ENCODE data around the gene YWHAQ.

GRCh38 chr2:9555297-9556120 is 75.3 kb downstream of the YWHAQ start, which contains the start of gene ADAM17:
- peak; percentile 87 for TF ChIP-seq POLR2AphosphoS5 (IDR thresholded peaks at IDR 0.05; ENCODE audit: low read depth, low read length)
- peak; percentile 89 for TF ChIP-seq POLR2A (IDR thresholded peaks at IDR 0.05; ENCODE audit: low read depth, low read length)

Data from GM12892 (cell line).